ENCODE data around the gene TOMM20L. TPM values are rescaled to one million over a fixed set of nuclear protein-coding genes. Genes with fewer than 3 reads are reported as not detected.
A peak's percentile ranks its signal among the peaks of the same experiment; 100 is the strongest.

TOMM20L gene
- total RNA-seq (2021; ENCODE audit: unreplicated experiment) (not detected), Bru-seq, nascent RNA (percentile 43 among the genes with signal in this experiment), BruChase-seq, experiment 1, labeled RNA remaining after a 6-hour chase (percentile 37 among the genes with signal in this experiment), BruChase-seq, experiment 2, labeled RNA remaining after a 2-hour chase (percentile 34 among the genes with signal in this experiment)
- polyA plus RNA-seq (2012): not detected in 2 replicates
- long read RNA-seq: 0 reads

DNA sequence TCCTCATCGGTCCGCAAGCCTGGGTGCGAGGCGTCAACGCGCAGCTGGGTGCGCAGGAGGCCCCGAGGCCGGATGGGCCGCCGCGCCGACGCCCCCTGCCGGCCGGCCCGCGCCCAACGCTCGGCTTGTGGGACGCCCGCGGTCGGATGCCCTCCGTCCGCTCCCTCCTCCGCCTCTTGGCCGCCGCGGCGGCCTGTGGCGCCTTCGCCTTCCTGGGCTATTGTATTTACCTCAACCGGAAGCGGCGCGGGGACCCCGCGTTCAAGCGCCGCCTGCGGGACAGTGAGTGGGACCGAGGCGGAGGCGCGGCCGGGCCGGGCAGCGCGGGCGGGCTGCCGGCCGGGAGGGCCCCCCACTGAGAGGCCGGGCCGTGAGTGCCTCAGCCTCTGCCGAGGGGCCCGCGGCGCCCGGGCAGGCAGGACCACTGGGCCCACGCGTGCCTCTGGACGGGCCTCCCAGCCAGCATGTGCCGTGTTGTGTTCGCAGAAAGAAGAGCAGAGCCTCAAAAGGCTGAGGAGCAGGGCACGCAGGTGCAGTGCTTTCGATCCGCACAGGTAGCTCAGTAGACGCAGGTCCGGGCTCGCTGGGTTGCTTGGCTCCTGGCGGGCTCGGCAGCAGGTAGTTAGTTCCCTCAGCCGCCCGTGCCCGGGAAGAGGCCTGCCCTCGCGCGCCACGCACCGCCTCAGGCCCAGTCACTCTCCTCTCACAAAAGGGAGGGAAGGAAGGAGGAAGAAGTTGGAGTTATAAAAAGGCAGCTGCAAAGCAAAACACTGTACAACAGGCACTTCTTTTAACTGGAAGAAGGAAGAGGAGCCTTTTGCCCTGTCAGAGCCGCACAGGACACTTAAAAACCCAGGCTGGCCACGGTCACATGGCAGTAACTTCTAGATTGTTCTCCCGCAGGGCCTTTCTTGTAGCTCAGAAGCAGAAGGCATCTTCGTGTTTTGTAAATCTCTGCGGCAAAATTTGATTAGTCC is at the start of gene TOMM20L:
TOMM20L (plus strand) TSS at position 119 of the 977 bp plus-strand sequence; CDS start at position 147, 28 bp downstream.
- BruUV-seq (replicated peaks): no TSS peak

More for the DNA sequence above, at the start of gene TOMM20L:
- Histone ChIP-seq H3K36me3 (ENCODE audit: control insufficient read depth in 1 of 2, insufficient read depth in 2 of 2, low read length in 2 of 2) (no peaks in the 10 kb centered on the region), H3K9me3 (ENCODE audit: control insufficient read depth in 1 of 2, insufficient read depth in 1 of 2, low read depth in 1 of 2, low read length in 2 of 2) (no peaks in the 10 kb centered on the region), H3K4me1 (ENCODE audit: control insufficient read depth in 1 of 2, insufficient read depth in 2 of 2, low read length in 2 of 2) (peaks cover 0 to 15% of the 10 kb centered on the region in 2 experiments; a peak in 3 of 4 replicates), H3K4me3 (replicated peaks in 1 of 2; ENCODE audit: low read depth in 1 of 2, low read length in 2 of 2) (peak within 1 kb of the TSS; percentile 28 to 55), H3K27ac (ENCODE audit: low read depth, low read length) (peak within 1 kb of the TSS; percentile 34; the same call in 1 of the 2 replicates), H3K79me2 (ENCODE audit: insufficient read depth, low read length) (no peaks in the 10 kb centered on the region), H2AFZ (ENCODE audit: low read depth, low read length, poor library complexity, severe bottlenecking) (peak within 1 kb of the TSS; percentile 99), H3K27me3 (ENCODE audit: insufficient read depth, low read length) (no peaks in the 10 kb centered on the region), H3K9me2 (ENCODE audit: insufficient read depth) (no peaks in the 10 kb centered on the region), H3K9ac (ENCODE audit: low read length) (peak within 1 kb of the TSS; percentile 50), H4K20me1 (ENCODE audit: insufficient read depth) (no peaks in the 10 kb centered on the region), H3K4me2 (ENCODE audit: low read length) (peak within 1 kb of the TSS; percentile 79)
- TF ChIP-seq EZH2phosphoT487 (IDR thresholded peaks at IDR 0.05; ENCODE audit: borderline replicate concordance): no peak
- TF ChIP-seq, protein P1, sequence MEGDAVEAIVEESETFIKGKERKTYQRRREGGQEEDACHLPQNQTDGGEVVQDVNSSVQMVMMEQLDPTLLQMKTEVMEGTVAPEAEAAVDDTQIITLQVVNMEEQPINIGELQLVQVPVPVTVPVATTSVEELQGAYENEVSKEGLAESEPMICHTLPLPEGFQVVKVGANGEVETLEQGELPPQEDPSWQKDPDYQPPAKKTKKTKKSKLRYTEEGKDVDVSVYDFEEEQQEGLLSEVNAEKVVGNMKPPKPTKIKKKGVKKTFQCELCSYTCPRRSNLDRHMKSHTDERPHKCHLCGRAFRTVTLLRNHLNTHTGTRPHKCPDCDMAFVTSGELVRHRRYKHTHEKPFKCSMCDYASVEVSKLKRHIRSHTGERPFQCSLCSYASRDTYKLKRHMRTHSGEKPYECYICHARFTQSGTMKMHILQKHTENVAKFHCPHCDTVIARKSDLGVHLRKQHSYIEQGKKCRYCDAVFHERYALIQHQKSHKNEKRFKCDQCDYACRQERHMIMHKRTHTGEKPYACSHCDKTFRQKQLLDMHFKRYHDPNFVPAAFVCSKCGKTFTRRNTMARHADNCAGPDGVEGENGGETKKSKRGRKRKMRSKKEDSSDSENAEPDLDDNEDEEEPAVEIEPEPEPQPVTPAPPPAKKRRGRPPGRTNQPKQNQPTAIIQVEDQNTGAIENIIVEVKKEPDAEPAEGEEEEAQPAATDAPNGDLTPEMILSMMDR (IDR thresholded peaks at IDR 0.05 in 2 of 3, conservative IDR thresholded peaks at IDR 0.05 in 1 of 3; ENCODE audit: borderline replicate concordance in 1 of 3, insufficient read depth in 1 of 3, low read depth in 2 of 3, low read length in 2 of 3): peak; percentile 8 to 80 (median 68); a peak in 4 of 6 replicates
- peak; percentile 70 for TF ChIP-seq ZFX (IDR thresholded peaks at IDR 0.05)
- TF ChIP-seq POLR2AphosphoS5 (IDR thresholded peaks at IDR 0.05; ENCODE audit: low read depth, low read length): 0 out of 2 replicates have a peak, but pooled peaks have one; percentile 20
- TF ChIP-seq EGR1 (IDR thresholded peaks at IDR 0.05; ENCODE audit: low read depth): no peak
- TF ChIP-seq YY1 (IDR thresholded peaks at IDR 0.05; ENCODE audit: extremely low read depth, insufficient replicate concordance, low read depth, low read length): peak; percentile 11
- TF ChIP-seq, protein P2, sequence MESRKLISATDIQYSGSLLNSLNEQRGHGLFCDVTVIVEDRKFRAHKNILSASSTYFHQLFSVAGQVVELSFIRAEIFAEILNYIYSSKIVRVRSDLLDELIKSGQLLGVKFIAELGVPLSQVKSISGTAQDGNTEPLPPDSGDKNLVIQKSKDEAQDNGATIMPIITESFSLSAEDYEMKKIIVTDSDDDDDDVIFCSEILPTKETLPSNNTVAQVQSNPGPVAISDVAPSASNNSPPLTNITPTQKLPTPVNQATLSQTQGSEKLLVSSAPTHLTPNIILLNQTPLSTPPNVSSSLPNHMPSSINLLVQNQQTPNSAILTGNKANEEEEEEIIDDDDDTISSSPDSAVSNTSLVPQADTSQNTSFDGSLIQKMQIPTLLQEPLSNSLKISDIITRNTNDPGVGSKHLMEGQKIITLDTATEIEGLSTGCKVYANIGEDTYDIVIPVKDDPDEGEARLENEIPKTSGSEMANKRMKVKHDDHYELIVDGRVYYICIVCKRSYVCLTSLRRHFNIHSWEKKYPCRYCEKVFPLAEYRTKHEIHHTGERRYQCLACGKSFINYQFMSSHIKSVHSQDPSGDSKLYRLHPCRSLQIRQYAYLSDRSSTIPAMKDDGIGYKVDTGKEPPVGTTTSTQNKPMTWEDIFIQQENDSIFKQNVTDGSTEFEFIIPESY (IDR thresholded peaks at IDR 0.05; ENCODE audit: extremely low read depth, insufficient replicate concordance, low read length): no peak
- peak; percentile 94 for TF ChIP-seq MAX (IDR thresholded peaks at IDR 0.05)
- no peak for TF ChIP-seq FOSL1 (IDR thresholded peaks at IDR 0.05; ENCODE audit: low read depth)
- peak; percentile 73; the same call in 1 of the 2 replicates for TF ChIP-seq CBX3 (IDR thresholded peaks at IDR 0.05; ENCODE audit: low read depth)
- TF ChIP-seq RAD21 (IDR thresholded peaks at IDR 0.05; ENCODE audit: low read depth): peak; percentile 31; the same call in 1 of the 2 replicates
- peak; percentile 98 for ATAC-seq
- peak; percentile 15 for DNase-seq (ENCODE audit: low read depth, low spot score)
- intact Hi-C loops (cut with micrococcal nuclease): no loop called here
- POLR2A ChIA-PET: interaction anchor here (0.9 kb wide), 1 partner anchor 98 kb away, joined by 3 read pairs; the partner anchor contains the start of gene ARID4A
- RAD21 ChIA-PET (ENCODE audit: low non-redundant PET in 1 of 2, low total read pairs in 2 of 2, uncharacterized antibody in 2 of 2, unreplicated experiment in 2 of 2): no interaction called here
- CTCF ChIA-PET: interaction anchor here (1.0 to 1.5 kb wide), 7 partner anchors 10 to 288 kb away, joined by 3 to 6 read pairs (median 3); partner anchors contain the start of gene ARID4A

Measured in HCT116 (cell line).